T1000 (cell line): ENCODE results near the gene UMOD.

Experiments used
- DNase-seq: peaks from one replicate; lab custom pipeline; 2025; ENCODE audit warnings: mixed read lengths; lab: John Stamatoyannopoulos, UW

The UMOD gene

GRCh38 chr16:20363191-20363590 is 10.7 kb upstream of the UMOD start:
- no peak for DNase-seq

- no peak for DNase-seq
Observed at GRCh38 chr16:20359997-20360396, 7.5 kb upstream of the UMOD start.

- DNase-seq = no peak
Observed at GRCh38 chr16:20355114-20355782, 2.7 kb upstream of the UMOD start.

GRCh38 chr16:20353379-20353778 is 864 bp upstream of the UMOD start:
- no peak for DNase-seq

GRCh38 chr16:20349615-20350014 is 2.9 kb downstream of the UMOD start:
- no peak for DNase-seq

GRCh38 chr16:20348365-20349185 is 3.9 kb downstream of the UMOD start:
- DNase-seq = no peak

GRCh38 chr16:20347666-20348364 is 4.7 kb downstream of the UMOD start:
- no peak for DNase-seq

- no peak for DNase-seq
Observed at GRCh38 chr16:20344611-20345010, 7.9 kb downstream of the UMOD start.

GRCh38 chr16:20339744-20340143 is 12.8 kb downstream of the UMOD start:
- no peak for DNase-seq

GRCh38 chr16:20336955-20337354 is 15.6 kb downstream of the UMOD start:
- DNase-seq = no peak

- DNase-seq = no peak
Observed at GRCh38 chr16:20334396-20334795, 18.1 kb downstream of the UMOD start.

GRCh38 chr16:20333120-20333519 is 19.4 kb downstream of the UMOD start:
- no peak for DNase-seq

GRCh38 chr16:20332411-20332810 is 20.1 kb downstream of the UMOD start:
- no peak for DNase-seq

GRCh38 chr16:20331635-20332034 is 20.9 kb downstream of the UMOD start:
- no peak for DNase-seq

GRCh38 chr16:20329392-20330138 is 22.9 kb downstream of the UMOD start:
- DNase-seq = no peak

- DNase-seq = no peak
Observed at GRCh38 chr16:20327444-20328041, 25.0 kb downstream of the UMOD start, which contains the start of gene GP2. GP2 (minus strand) TSS chr16:20327513; CDS start chr16:20326431, 1,082 bp downstream.

GRCh38 chr16:20326321-20326720 is 26.2 kb downstream of the UMOD start:
- DNase-seq = no peak

- no peak for DNase-seq
Observed at GRCh38 chr16:20325005-20325404, 27.5 kb downstream of the UMOD start.

- DNase-seq = no peak
Observed at GRCh38 chr16:20323591-20324117, 28.9 kb downstream of the UMOD start.

GRCh38 chr16:20322696-20323095 is 29.8 kb downstream of the UMOD start:
- no peak for DNase-seq

GRCh38 chr16:20321671-20322070 is 30.8 kb downstream of the UMOD start:
- no peak for DNase-seq
